GM12873 (cell line): Measurements from ENCODE around the gene ESRRG.

Experiments
- TF ChIP-seq, protein P1 (sequence below): IDR thresholded peaks from 2 replicates; pipeline ENCODE4 v1.5.1; 2012; ENCODE audit warnings: low read depth, mild to moderate bottlenecking, moderate library complexity, low read length, control low read depth; ENCODE audit not compliant: insufficient read depth; ENCODE audit errors: missing control alignments

Gene ESRRG

DNA sequence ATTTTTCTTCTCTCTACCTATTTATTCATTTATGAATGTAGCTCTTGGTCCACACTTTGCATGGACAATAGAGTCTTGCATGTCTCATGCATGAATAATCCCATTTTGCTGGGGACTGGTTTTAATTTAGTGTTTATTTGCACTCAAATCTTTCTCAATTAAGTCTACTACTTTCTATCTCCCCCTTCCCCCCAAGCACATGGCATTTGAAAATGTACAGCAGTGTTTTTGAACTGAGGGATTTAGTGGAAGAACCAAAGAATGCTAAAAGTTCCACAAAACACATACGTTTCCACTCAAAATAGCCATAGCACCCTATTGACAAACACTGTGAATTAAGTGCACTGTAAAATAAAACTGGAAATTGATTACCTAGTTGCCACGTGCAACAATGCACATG, 180.5 kb downstream of the ESRRG start:
- TF ChIP-seq, protein P1, sequence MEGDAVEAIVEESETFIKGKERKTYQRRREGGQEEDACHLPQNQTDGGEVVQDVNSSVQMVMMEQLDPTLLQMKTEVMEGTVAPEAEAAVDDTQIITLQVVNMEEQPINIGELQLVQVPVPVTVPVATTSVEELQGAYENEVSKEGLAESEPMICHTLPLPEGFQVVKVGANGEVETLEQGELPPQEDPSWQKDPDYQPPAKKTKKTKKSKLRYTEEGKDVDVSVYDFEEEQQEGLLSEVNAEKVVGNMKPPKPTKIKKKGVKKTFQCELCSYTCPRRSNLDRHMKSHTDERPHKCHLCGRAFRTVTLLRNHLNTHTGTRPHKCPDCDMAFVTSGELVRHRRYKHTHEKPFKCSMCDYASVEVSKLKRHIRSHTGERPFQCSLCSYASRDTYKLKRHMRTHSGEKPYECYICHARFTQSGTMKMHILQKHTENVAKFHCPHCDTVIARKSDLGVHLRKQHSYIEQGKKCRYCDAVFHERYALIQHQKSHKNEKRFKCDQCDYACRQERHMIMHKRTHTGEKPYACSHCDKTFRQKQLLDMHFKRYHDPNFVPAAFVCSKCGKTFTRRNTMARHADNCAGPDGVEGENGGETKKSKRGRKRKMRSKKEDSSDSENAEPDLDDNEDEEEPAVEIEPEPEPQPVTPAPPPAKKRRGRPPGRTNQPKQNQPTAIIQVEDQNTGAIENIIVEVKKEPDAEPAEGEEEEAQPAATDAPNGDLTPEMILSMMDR = no peak

DNA sequence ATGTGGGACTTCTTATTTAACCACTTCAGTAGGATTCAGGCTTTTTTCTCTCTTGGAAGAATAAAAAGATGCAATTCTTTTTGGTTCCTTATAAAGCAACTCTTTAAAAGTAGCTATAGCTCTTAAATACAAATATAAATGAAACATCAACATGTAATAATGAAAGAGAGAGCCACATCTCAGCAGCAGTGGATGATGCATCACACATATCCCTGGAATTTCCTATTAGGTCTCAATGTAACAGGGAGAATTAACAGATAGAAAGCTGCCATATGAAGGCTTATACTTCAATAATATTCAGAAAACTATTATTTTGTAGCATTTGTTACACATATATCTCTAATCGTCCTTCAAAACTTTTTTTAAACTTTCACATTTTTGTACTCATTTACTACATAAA, 181.0 kb downstream of the ESRRG start:
- TF ChIP-seq, protein P1 = no peak

DNA sequence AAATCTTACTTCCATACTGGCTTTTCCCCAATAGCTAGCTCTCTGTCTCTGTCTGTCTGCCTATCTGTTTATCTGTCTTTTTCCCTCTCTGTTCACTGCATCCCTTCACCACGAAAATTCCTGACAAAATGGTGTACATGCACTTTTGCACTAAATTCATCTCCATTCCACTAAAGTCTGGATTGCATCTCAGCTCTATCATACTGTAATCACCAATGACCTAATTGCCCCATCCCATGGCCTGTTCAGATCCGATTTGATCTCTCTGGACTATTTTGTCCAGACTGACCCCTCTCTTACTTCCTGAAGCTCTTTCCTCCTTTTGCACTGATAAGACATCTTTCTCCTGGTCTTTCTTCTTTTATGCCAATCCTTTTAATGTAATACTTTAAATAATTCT, 187.5 kb downstream of the ESRRG start:
- TF ChIP-seq, protein P1 = no peak

DNA sequence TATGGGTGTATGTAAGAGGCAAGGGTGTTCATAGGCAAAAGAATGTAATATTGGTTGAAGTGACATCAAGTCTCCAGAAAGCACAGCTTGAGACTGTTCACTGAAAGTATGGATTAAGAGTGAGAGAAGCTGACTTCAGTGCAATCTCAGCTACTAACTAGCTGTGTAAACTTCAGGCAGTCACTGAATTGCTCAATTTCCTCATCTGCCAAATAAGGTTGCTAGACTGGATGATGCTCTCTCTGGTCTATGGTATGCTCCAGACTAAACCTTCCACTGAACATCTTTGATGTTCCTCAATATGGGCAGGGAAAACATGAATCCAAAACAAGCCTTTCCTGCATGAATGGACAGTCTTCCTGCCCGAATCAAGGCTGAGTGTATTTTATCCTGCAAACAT, 188.2 kb downstream of the ESRRG start:
- TF ChIP-seq, protein P1 = no peak

DNA sequence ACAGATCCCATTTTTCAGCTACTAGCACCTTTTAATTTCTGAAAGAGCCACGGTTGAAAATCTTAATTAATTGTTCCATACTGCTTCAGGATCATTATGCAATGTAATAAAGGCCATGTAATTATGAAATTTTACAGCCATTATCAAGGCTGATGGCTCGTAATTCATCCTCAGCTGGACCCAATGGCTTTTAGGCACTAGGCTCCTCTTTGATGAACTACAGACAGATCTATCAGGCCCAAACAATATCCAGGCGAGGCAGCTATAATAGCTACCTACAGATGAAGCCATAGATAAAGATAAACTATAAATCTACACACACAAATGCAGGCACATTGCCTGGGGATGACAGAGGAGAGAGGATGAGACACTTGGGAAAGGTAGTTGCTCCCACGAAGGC, 189.5 kb downstream of the ESRRG start:
- TF ChIP-seq, protein P1 = no peak

DNA sequence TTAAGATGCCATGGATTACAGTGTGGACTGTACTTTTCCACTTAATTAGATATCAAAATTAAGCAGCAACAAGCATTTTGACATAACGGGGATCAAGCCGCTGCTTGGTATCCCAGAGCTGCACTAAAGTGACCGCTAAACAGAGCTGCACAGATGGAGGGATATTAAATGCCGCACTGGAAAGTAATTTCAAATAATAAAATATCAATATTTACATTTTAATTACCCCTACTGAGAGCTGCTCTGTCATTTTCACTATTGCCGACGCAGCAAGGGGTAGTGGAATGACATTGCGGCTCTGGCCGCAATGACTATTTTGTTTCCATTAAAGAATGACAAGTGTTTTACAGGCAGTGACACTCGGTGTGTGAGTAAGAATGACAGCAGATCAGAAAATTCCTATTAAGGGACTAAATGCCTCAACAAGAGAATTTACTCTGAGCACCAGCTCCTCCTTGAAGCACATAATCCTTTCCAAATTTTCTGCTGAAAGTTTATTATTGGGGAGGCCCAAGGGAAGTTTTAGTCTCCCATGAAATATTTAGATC, 190.9 kb downstream of the ESRRG start:
- TF ChIP-seq, protein P1 = no peak

DNA sequence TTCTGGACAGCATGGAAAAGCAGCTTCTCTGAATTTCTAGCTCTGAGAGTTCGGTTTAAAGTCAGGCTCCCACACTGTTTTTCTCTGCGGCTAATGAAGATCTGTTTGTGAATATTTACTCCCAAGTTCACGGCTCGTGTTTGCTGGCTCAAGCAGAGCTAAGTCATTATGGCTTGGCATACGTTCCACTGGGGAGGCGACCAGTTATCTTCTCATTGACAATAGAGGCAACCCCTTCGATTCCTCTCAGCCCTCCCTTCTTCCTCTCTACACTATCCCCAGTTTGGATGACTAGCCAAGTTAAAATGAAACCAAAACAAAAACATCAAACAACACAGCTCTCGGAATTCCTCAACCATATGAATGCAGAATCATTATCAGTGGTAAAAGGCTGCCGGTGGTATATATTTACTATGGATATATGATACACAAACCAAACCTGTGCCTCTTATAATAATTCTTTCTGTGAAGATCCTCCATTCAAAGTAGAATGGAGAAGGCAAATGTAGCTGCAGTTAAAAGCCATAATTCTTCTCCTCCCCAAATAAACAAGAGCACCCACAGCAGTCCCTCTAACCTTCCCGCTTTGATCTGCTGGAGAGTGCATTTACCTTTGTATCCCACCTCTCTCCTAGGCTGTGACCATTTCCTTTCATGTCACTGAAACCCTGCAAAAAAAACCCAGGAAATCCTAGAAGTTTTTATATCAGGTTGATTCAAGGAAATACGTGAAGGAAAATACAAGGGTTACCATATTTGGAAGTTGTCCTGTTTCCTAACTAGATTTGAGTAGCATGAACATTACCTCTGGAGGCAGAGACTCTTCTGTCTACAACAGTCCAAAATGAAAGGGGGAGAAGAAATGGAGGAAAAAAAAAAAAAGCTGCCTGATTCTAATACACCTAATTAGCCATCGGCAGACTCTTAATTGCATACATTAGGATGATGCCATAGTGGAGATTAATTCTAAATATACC, 191.7 kb downstream of the ESRRG start:
- TF ChIP-seq, protein P1 = no peak
